Measurements from ENCODE around the gene HORMAD2.

GRCh38 chr22:30074994-30075393, 5.3 kb upstream of the HORMAD2 start:
- TF ChIP-seq MAZ (IDR thresholded peaks at IDR 0.05; ENCODE audit: borderline replicate concordance, low read depth, low read length) (no peak), FOSL2 (IDR thresholded peaks at IDR 0.05) (no peak), FOSL2 (CRISPR knock-in tag; IDR thresholded peaks at IDR 0.05) (no peak), CTCF (IDR thresholded peaks at IDR 0.05) (no peak), NPAS2 (CRISPR knock-in tag; IDR thresholded peaks at IDR 0.05; ENCODE audit: borderline replicate concordance) (no peak), RAD21 (conservative IDR thresholded peaks at IDR 0.05 in 1 of 2, IDR thresholded peaks at IDR 0.05 in 1 of 2) (no peak), POLR2AphosphoS2 (conservative IDR thresholded peaks at IDR 0.05; ENCODE audit: low read length) (no peak), RFX5 (IDR thresholded peaks at IDR 0.05) (no peak), ELK1 (IDR thresholded peaks at IDR 0.05; ENCODE audit: low read depth, low read length) (no peak), KDM1A (IDR thresholded peaks at IDR 0.05; ENCODE audit: low read depth) (no peak), JUNB (IDR thresholded peaks at IDR 0.05) (no peak)
- TF ChIP-seq, protein P1, sequence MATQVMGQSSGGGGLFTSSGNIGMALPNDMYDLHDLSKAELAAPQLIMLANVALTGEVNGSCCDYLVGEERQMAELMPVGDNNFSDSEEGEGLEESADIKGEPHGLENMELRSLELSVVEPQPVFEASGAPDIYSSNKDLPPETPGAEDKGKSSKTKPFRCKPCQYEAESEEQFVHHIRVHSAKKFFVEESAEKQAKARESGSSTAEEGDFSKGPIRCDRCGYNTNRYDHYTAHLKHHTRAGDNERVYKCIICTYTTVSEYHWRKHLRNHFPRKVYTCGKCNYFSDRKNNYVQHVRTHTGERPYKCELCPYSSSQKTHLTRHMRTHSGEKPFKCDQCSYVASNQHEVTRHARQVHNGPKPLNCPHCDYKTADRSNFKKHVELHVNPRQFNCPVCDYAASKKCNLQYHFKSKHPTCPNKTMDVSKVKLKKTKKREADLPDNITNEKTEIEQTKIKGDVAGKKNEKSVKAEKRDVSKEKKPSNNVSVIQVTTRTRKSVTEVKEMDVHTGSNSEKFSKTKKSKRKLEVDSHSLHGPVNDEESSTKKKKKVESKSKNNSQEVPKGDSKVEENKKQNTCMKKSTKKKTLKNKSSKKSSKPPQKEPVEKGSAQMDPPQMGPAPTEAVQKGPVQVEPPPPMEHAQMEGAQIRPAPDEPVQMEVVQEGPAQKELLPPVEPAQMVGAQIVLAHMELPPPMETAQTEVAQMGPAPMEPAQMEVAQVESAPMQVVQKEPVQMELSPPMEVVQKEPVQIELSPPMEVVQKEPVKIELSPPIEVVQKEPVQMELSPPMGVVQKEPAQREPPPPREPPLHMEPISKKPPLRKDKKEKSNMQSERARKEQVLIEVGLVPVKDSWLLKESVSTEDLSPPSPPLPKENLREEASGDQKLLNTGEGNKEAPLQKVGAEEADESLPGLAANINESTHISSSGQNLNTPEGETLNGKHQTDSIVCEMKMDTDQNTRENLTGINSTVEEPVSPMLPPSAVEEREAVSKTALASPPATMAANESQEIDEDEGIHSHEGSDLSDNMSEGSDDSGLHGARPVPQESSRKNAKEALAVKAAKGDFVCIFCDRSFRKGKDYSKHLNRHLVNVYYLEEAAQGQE (IDR thresholded peaks at IDR 0.05), result no peak
- TF ChIP-seq, protein P2, sequence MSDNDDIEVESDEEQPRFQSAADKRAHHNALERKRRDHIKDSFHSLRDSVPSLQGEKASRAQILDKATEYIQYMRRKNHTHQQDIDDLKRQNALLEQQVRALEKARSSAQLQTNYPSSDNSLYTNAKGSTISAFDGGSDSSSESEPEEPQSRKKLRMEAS (IDR thresholded peaks at IDR 0.05), result no peak
- TF ChIP-seq, protein P3, sequence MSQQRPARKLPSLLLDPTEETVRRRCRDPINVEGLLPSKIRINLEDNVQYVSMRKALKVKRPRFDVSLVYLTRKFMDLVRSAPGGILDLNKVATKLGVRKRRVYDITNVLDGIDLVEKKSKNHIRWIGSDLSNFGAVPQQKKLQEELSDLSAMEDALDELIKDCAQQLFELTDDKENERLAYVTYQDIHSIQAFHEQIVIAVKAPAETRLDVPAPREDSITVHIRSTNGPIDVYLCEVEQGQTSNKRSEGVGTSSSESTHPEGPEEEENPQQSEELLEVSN (IDR thresholded peaks at IDR 0.05; ENCODE audit: borderline replicate concordance, low read depth), result no peak

Data from A549 (cell line).